ENCODE measurements around the gene NINJ2.

- TF ChIP-seq CTCF (IDR thresholded peaks at IDR 0.05), result no peak
- no peak for TF ChIP-seq POLR2A (IDR thresholded peaks at IDR 0.05)
Measured at GRCh38 chr12:592024-592505, 71.2 kb downstream of the NINJ2 start.
